H9 (cell line): ENCODE data around the gene CIB4. TPM values are rescaled to one million over a fixed set of nuclear protein-coding genes. Genes with fewer than 3 reads are reported as not detected.

Experiments used
- DNase-seq: peaks from one replicate; pipeline ENCODE4 v3.0.0-alpha.2; 2017
- H2AFZ ChIP-seq: one replicate; pipeline ENCODE4 v1.6.1; 2013; ENCODE audit warnings: mild to moderate bottlenecking, low read length, control low read depth, moderate library complexity
- H2AK5ac ChIP-seq: 2 replicates; pipeline ENCODE4 v1.6.1; 2013; ENCODE audit warnings: low read length, control low read depth, mixed read lengths; ENCODE audit not compliant: insufficient read length
- H2BK120ac ChIP-seq: one replicate; pipeline ENCODE4 v1.6.1; 2013; ENCODE audit warnings: low read depth, mild to moderate bottlenecking, low read length, control low read depth, inconsistent platforms; ENCODE audit not compliant: poor library complexity, severe bottlenecking
- H2BK12ac ChIP-seq: 2 replicates; pipeline ENCODE4 v1.6.1; 2013; ENCODE audit warnings: low read length, control low read depth, mixed read lengths, low read depth; ENCODE audit not compliant: insufficient read length
- H2BK15ac ChIP-seq: 2 replicates; pipeline ENCODE4 v1.6.1; 2013; ENCODE audit warnings: low read depth, low read length, control low read depth
- H2BK20ac ChIP-seq: one replicate; pipeline ENCODE4 v1.6.1; 2013; ENCODE audit warnings: low read depth, mild to moderate bottlenecking, low read length, control low read depth, inconsistent platforms; ENCODE audit not compliant: poor library complexity, severe bottlenecking
- H2BK5ac ChIP-seq: 2 replicates; pipeline ENCODE4 v1.6.1; 2013; ENCODE audit warnings: low read length, control low read depth, mixed read lengths; ENCODE audit not compliant: insufficient read length
- H3K14ac ChIP-seq: 2 replicates; pipeline ENCODE4 v1.6.1; 2013; ENCODE audit warnings: low read length, control low read depth; ENCODE audit not compliant: insufficient read depth
- H3K18ac ChIP-seq: 2 replicates; pipeline ENCODE4 v1.6.1; 2013; ENCODE audit warnings: low read depth, mild to moderate bottlenecking, mixed read lengths, low read length, control low read depth; ENCODE audit not compliant: insufficient read length
- H3K23ac ChIP-seq: 2 replicates; pipeline ENCODE4 v1.6.1; 2013; ENCODE audit warnings: low read length, control low read depth, mixed read lengths, low read depth; ENCODE audit not compliant: insufficient read length
- H3K23me2 ChIP-seq: 2 replicates; pipeline ENCODE4 v1.6.1; 2013; ENCODE audit warnings: low read depth, mild to moderate bottlenecking, mixed read lengths, low read length, control low read depth; ENCODE audit not compliant: insufficient read length, poor library complexity, severe bottlenecking
- H3K27ac ChIP-seq: 2 replicates; pipeline ENCODE4 v1.5.1; 2013; ENCODE audit warnings: low read length, control low read depth, mixed read lengths, low read depth; ENCODE audit not compliant: insufficient read length
- H3K27me3 ChIP-seq: 2 replicates; pipeline ENCODE4 v1.6.1; 2013; ENCODE audit warnings: low read length, control low read depth, inconsistent platforms; ENCODE audit not compliant: insufficient read depth
- H3K4ac ChIP-seq: 2 replicates; pipeline ENCODE4 v1.6.1; 2013; ENCODE audit warnings: low read depth, mild to moderate bottlenecking, control low read depth, inconsistent platforms, low read length, moderate library complexity
- H3K4me1 ChIP-seq: 2 replicates; pipeline ENCODE4 v1.6.1; 2013; ENCODE audit warnings: low read length, control low read depth, inconsistent platforms; ENCODE audit not compliant: insufficient read depth
- H3K4me2 ChIP-seq: 2 replicates; pipeline ENCODE4 v1.6.1; 2013; ENCODE audit warnings: low read length, control low read depth, mixed read lengths; ENCODE audit not compliant: insufficient read length, insufficient read depth
- H3K56ac ChIP-seq: 2 replicates; pipeline ENCODE4 v1.6.1; 2013; ENCODE audit warnings: low read depth, mild to moderate bottlenecking, mixed read lengths, low read length, control low read depth; ENCODE audit not compliant: insufficient read length
- H3K79me1 ChIP-seq: 2 replicates; pipeline ENCODE4 v1.6.1; 2013; ENCODE audit warnings: low read depth, mild to moderate bottlenecking, moderate library complexity, low read length, control low read depth, inconsistent platforms; ENCODE audit not compliant: insufficient read depth, poor library complexity, severe bottlenecking
- H3K79me2 ChIP-seq: 2 replicates; pipeline ENCODE4 v1.6.1; 2013; ENCODE audit warnings: low read length, control low read depth, inconsistent platforms; ENCODE audit not compliant: insufficient read depth
- H3K9ac ChIP-seq: 2 replicates; pipeline ENCODE4 v1.6.1; 2013; ENCODE audit warnings: low read length, control low read depth, mixed read lengths; ENCODE audit not compliant: insufficient read length; ENCODE audit errors: extremely low read depth
- H3K9me3 ChIP-seq: one replicate; pipeline ENCODE4 v1.6.1; 2013; ENCODE audit warnings: low read depth, low read length, inconsistent platforms; ENCODE audit not compliant: control insufficient read depth
- H3T11ph ChIP-seq: one replicate; pipeline ENCODE4 v1.6.1; 2013; ENCODE audit warnings: mild to moderate bottlenecking, low read length, control low read depth, inconsistent platforms
- H4K20me1 ChIP-seq: one replicate; pipeline ENCODE4 v1.6.1; 2013; ENCODE audit not compliant: control insufficient read depth, insufficient read length, insufficient read depth
- H4K5ac ChIP-seq: 2 replicates; pipeline ENCODE4 v1.6.1; 2013; ENCODE audit warnings: low read depth, mild to moderate bottlenecking, mixed read lengths, low read length, control low read depth; ENCODE audit not compliant: insufficient read length
- H4K8ac ChIP-seq: replicated peaks from 2 replicates; pipeline ENCODE4 v1.6.1; 2013; ENCODE audit warnings: low read length, control low read depth, mixed read lengths, low read depth; ENCODE audit not compliant: insufficient read length
- H4K91ac ChIP-seq: 2 replicates; pipeline ENCODE4 v1.6.1; 2013; ENCODE audit warnings: low read depth, mild to moderate bottlenecking, moderate library complexity, mixed read lengths, low read length, control low read depth; ENCODE audit not compliant: insufficient read length
- H3K27ac Mint-ChIP-seq, 3 experiments: 2 replicates in 2 of 3; 3 replicates in 1 of 3; pipeline ENCODE4 v1.8.0; 2020 to 2021; ENCODE audit warnings: mixed read lengths in 3 of 3, mild to moderate bottlenecking in 1 of 3, moderate library complexity in 1 of 3
- H3K27me3 Mint-ChIP-seq: 2 replicates; pipeline ENCODE4 v1.8.0; 2021; ENCODE audit warnings: low read depth, mild to moderate bottlenecking, moderate library complexity, mixed read lengths
- H3K36me3 Mint-ChIP-seq, 3 experiments: 2 replicates in 2 of 3; 3 replicates in 1 of 3; pipeline ENCODE4 v1.8.0; 2020 to 2021; ENCODE audit warnings: low read depth in 3 of 3, mixed read lengths in 3 of 3; ENCODE audit not compliant: insufficient read depth in 1 of 3
- H3K4me1 Mint-ChIP-seq, 2 experiments: 2 replicates each; pipeline ENCODE4 v1.8.0; 2020; ENCODE audit warnings: mixed read lengths in 2 of 2
- H3K4me3 Mint-ChIP-seq, 2 experiments: 2 replicates in 1 of 2; 3 replicates in 1 of 2; pipeline ENCODE4 v1.8.0; 2020 to 2021; ENCODE audit warnings: mild to moderate bottlenecking in 2 of 2, mixed read lengths in 2 of 2, moderate library complexity in 1 of 2
- H3K9me3 Mint-ChIP-seq, 2 experiments: 2 replicates in 1 of 2; 3 replicates in 1 of 2; pipeline ENCODE4 v1.8.0; 2020; ENCODE audit warnings: mild to moderate bottlenecking in 2 of 2, mixed read lengths in 2 of 2, moderate library complexity in 1 of 2
- WGBS: extraction: QIAGEN DNeasy Blood & Tissue Kit; methylation state at CpG from one replicate; pipeline ENCODE4 v1.1.7; 2013; ENCODE audit warnings: missing lambda C conversion rate, low lambda C conversion rate, mixed read lengths; ENCODE audit not compliant: insufficient read length; ENCODE audit errors: extremely low coverage; 5-methylcytosine and 5-hydroxymethylcytosine counted together
- total RNA-seq: library from RNA; stranded (reverse); gene quantifications from 2 replicates; pipeline ENCODE4 v1.2.1, GENCODE V29; 2021
- TF ChIP-seq, protein P1 (sequence below): fragments of 200-600 bp; sonication (generic); conservative IDR thresholded peaks from 3 replicates; pipeline ENCODE4 v1.8.0; 2021; ENCODE audit warnings: antibody characterized with exemption, mild to moderate bottlenecking

Gene CIB4
- total RNA-seq, 1 experiment from 2014 or later, result not detected

GRCh38 chr2:26560892-26561291 is 80.3 kb downstream of the CIB4 start:
- no peak for DNase-seq
- no peaks in the 10 kb centered on the region for H3K79me2 ChIP-seq
- no peak overlapping the region for H4K91ac ChIP-seq
- H2BK5ac ChIP-seq, result no peak overlapping the region
- Mint-ChIP-seq H3K27me3 (peaks cover 42% of the 10 kb centered on the region), H3K4me3 (no peak overlapping the region), H3K27ac (no peak overlapping the region), H3K9me3 (no peaks in the 10 kb centered on the region; a peak in 1 of 5 replicates), H3K4me1 (peaks cover 13 to 35% of the 10 kb centered on the region in 2 experiments), H3K36me3 (no peaks in the 10 kb centered on the region)
- H3T11ph ChIP-seq, result no peak overlapping the region
- H3K18ac ChIP-seq, result no peak overlapping the region
- no peaks in the 10 kb centered on the region for H3K27me3 ChIP-seq
- no peak overlapping the region for H3K27ac ChIP-seq
- H2BK20ac ChIP-seq, result no peak overlapping the region
- H3K4me1 ChIP-seq, result no peaks in the 10 kb centered on the region
- no CpG with 5 or more reads among the region's 3 CpGs for WGBS
- H2BK120ac ChIP-seq, result no peak overlapping the region
- no peak overlapping the region for H3K4me2 ChIP-seq
- no peaks in the 10 kb centered on the region for H3K9me3 ChIP-seq
- H2BK12ac ChIP-seq, result no peak overlapping the region
- H2AFZ ChIP-seq, result no peak overlapping the region
- H3K56ac ChIP-seq, result no peak overlapping the region
- H2AK5ac ChIP-seq, result no peak overlapping the region
- no peak overlapping the region for H3K14ac ChIP-seq
- no peak overlapping the region for H4K5ac ChIP-seq
- no peak overlapping the region for H3K23ac ChIP-seq
- H3K23me2 ChIP-seq, result no peaks in the 10 kb centered on the region
- no peaks in the 10 kb centered on the region for H3K79me1 ChIP-seq
- no peak overlapping the region for H3K9ac ChIP-seq
- no peak overlapping the region for H3K4ac ChIP-seq
- no peak overlapping the region for H2BK15ac ChIP-seq
- no peaks in the 10 kb centered on the region for H4K20me1 ChIP-seq
- no peak overlapping the region for H4K8ac ChIP-seq
- TF ChIP-seq, protein P1, sequence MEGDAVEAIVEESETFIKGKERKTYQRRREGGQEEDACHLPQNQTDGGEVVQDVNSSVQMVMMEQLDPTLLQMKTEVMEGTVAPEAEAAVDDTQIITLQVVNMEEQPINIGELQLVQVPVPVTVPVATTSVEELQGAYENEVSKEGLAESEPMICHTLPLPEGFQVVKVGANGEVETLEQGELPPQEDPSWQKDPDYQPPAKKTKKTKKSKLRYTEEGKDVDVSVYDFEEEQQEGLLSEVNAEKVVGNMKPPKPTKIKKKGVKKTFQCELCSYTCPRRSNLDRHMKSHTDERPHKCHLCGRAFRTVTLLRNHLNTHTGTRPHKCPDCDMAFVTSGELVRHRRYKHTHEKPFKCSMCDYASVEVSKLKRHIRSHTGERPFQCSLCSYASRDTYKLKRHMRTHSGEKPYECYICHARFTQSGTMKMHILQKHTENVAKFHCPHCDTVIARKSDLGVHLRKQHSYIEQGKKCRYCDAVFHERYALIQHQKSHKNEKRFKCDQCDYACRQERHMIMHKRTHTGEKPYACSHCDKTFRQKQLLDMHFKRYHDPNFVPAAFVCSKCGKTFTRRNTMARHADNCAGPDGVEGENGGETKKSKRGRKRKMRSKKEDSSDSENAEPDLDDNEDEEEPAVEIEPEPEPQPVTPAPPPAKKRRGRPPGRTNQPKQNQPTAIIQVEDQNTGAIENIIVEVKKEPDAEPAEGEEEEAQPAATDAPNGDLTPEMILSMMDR, result no peak
